ENCODE data around the gene MAPK13. TPM values are rescaled to one million over a fixed set of nuclear protein-coding genes. Genes with fewer than 3 reads are reported as not detected.
"Not testable (repeated sequence)": the region's sequence is repeated elsewhere in the genome, so short reads cannot be mapped to it uniquely, and the experiment has no call there.

The MAPK13 gene
- polyA plus RNA-seq (ENCODE audit: low read depth in 6 of 6) = 10 to 100 TPM; 23.5 to 76.5 (median 53.0) TPM

- Mint-ChIP-seq H3K4me3 (peak within 1 kb of the TSS; percentile 86 to 96 (median 92)), H3K27ac (peak within 1 kb of the TSS; percentile 85 to 98 (median 92)), H3K36me3 (peaks cover 4 to 17% of the 10 kb centered on the region in 2 donors), H3K27me3 (no peaks in the 10 kb centered on the region), H3K4me1 (peaks cover 43 to 56% (median 43%) of the 10 kb centered on the region in 3 donors), H3K9me3 (no peaks in the 10 kb centered on the region)
- ATAC-seq (ENCODE audit: low read depth in 2 of 2) (peak; percentile 58 to 66), DNase-seq (peak; percentile 46)
Measured at GRCh38 chr6:36129941-36130666, at the start of gene MAPK13. TSS of gene MAPK13 (plus strand) at chr6:36130513. CDS start at chr6:36130583, 70 bp downstream.

GRCh38 chr6:36082318-36082717, 48.0 kb upstream of the MAPK13 start:
- DNase-seq = no peak
- no peaks in the 10 kb centered on the region for H3K27me3 Mint-ChIP-seq
- peaks cover 15 to 37% (median 24%) of the 10 kb centered on the region in 3 donors for H3K4me1 Mint-ChIP-seq
- H3K4me3 Mint-ChIP-seq = no peak overlapping the region
- H3K36me3 Mint-ChIP-seq = peaks cover 35 to 38% of the 10 kb centered on the region in 2 donors
- ATAC-seq (ENCODE audit: low read depth in 2 of 2) = no peak
- H3K9me3 Mint-ChIP-seq = peaks cover 0 to 6% (median 0%) of the 10 kb centered on the region in 7 donors
- peak overlapping the region in 1 of 6 donors; percentile 51 for H3K27ac Mint-ChIP-seq

- H3K36me3 Mint-ChIP-seq = peaks cover 35 to 38% of the 10 kb centered on the region in 2 donors
- DNase-seq (no peak), ATAC-seq (ENCODE audit: low read depth in 2 of 2) (no peak)
- no peaks in the 10 kb centered on the region for H3K27me3 Mint-ChIP-seq
- H3K4me3 Mint-ChIP-seq = no peak overlapping the region
- H3K27ac Mint-ChIP-seq = no peak overlapping the region
- H3K4me1 Mint-ChIP-seq = peaks cover 20 to 41% (median 27%) of the 10 kb centered on the region in 3 donors
- peaks cover 0 to 6% (median 0%) of the 10 kb centered on the region in 7 donors for H3K9me3 Mint-ChIP-seq
Measured at GRCh38 chr6:36083446-36083845, 46.9 kb upstream of the MAPK13 start.

GRCh38 chr6:36088204-36088603, 42.1 kb upstream of the MAPK13 start:
- H3K27me3 Mint-ChIP-seq; DNase-seq; ATAC-seq (ENCODE audit: low read depth in 2 of 2); H3K9me3 Mint-ChIP-seq; H3K4me3 Mint-ChIP-seq: not testable (repeated sequence)
- H3K4me1 Mint-ChIP-seq = peaks cover 22 to 27% (median 26%) of the 10 kb centered on the region in 3 donors
- peaks cover 13% of the 10 kb centered on the region in 2 donors for H3K36me3 Mint-ChIP-seq
- H3K27ac Mint-ChIP-seq = peak overlapping the region in 2 of 6 donors; percentile 48 to 81

GRCh38 chr6:36089048-36089447, 41.3 kb upstream of the MAPK13 start:
- Mint-ChIP-seq H3K9me3 (no peaks in the 10 kb centered on the region), H3K36me3 (peaks cover 7 to 13% of the 10 kb centered on the region in 2 donors), H3K4me3 (no peak overlapping the region), H3K4me1 (peaks cover 22 to 26% (median 24%) of the 10 kb centered on the region in 3 donors), H3K27ac (peak overlapping the region in 1 of 6 donors; percentile 47), H3K27me3 (no peaks in the 10 kb centered on the region)
- ATAC-seq (ENCODE audit: low read depth in 2 of 2) (no peak), DNase-seq (no peak)

GRCh38 chr6:36094238-36094637, 36.1 kb upstream of the MAPK13 start:
- peaks cover 0 to 7% of the 10 kb centered on the region in 2 donors for H3K36me3 Mint-ChIP-seq
- H3K27ac Mint-ChIP-seq = peak overlapping the region in 2 of 6 donors; percentile 10 to 33

GRCh38 chr6:36094753-36095496, 35.4 kb upstream of the MAPK13 start:
- Mint-ChIP-seq H3K27ac (peak overlapping the region in 3 of 6 donors; percentile 37 to 80 (median 53)), H3K9me3 (no peaks in the 10 kb centered on the region), H3K4me1 (peaks cover 18 to 36% (median 33%) of the 10 kb centered on the region in 3 donors), H3K27me3 (no peaks in the 10 kb centered on the region), H3K36me3 (peaks cover 0 to 7% of the 10 kb centered on the region in 2 donors), H3K4me3 (no peak overlapping the region)
- DNase-seq (peak; percentile 71), ATAC-seq (ENCODE audit: low read depth in 2 of 2) (peak; percentile 92 to 93)

More at GRCh38 chr6:36094238-36094637, 36.1 kb upstream of the MAPK13 start:
- Mint-ChIP-seq H3K27me3 (no peaks in the 10 kb centered on the region), H3K4me3 (no peak overlapping the region), H3K4me1 (peaks cover 11 to 29% (median 26%) of the 10 kb centered on the region in 3 donors), H3K9me3 (no peaks in the 10 kb centered on the region)
- DNase-seq (no peak), ATAC-seq (ENCODE audit: low read depth in 2 of 2) (no peak)

DNA sequence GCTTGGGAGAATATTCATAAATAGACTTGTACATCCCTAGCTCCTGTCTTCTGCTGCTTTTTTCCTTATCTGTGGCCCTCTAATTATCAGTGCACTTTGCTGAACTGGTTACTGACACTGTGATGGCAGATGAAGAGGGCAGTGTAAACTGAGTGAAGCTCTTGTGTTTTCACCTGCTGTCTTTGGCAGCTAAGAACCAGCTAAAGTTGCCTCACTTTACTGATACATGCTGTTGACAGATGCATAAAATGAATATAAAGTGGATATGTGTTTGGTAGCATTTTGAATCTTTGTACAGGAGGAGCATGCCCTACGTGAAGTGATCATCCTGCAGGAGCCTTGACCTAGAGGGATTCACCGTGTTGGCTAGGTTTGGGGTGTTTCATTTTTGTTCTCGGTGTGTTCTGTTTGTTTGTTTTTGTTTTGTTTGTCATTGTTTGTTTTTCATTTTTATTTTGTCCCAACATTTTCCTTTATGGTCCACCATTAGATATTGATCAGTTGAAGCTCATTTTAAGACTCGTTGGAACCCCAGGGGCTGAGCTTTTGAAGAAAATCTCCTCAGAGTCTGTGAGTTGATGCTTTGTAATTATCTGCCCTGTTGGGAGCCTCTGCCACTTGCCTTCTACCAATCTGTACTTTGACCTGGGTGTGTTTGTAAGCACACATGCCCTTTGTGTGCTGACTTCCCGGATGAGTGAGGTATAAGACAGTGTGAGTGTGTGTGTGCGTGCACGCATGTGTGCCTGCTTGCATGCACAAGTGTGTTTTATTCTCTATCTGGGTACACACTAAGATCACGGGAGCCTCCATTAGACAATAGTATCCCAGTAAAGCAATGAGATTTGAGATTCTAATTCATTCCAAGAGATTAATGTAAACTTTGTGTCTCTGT, 34.6 kb upstream of the MAPK13 start:
- ATAC-seq (ENCODE audit: low read depth in 2 of 2) = peak; percentile 16 to 21
- peak overlapping the region in 3 of 6 donors; percentile 37 to 67 (median 53) for H3K27ac Mint-ChIP-seq
- no peak for DNase-seq

GRCh38 chr6:36098253-36098919, 31.9 kb upstream of the MAPK13 start:
- no peaks in the 10 kb centered on the region for H3K27me3 Mint-ChIP-seq
- H3K9me3 Mint-ChIP-seq = no peaks in the 10 kb centered on the region
- peaks cover 0 to 8% of the 10 kb centered on the region in 2 donors for H3K36me3 Mint-ChIP-seq
- H3K27ac Mint-ChIP-seq = peak overlapping the region in 4 of 6 donors; percentile 37 to 91 (median 76)
- peak overlapping the region in 3 of 8 donors; percentile 12 to 35 (median 21) for H3K4me3 Mint-ChIP-seq
- peak in 1 of 2 donors; percentile 29 for ATAC-seq (ENCODE audit: low read depth in 2 of 2)
- no peak for DNase-seq
- H3K4me1 Mint-ChIP-seq = peaks cover 23 to 46% (median 39%) of the 10 kb centered on the region in 3 donors

More for the DNA sequence above, 34.6 kb upstream of the MAPK13 start:
- H3K36me3 Mint-ChIP-seq = peaks cover 0 to 7% of the 10 kb centered on the region in 2 donors
- H3K9me3 Mint-ChIP-seq = no peaks in the 10 kb centered on the region
- H3K27me3 Mint-ChIP-seq = no peaks in the 10 kb centered on the region
- no peak overlapping the region for H3K4me3 Mint-ChIP-seq
- H3K4me1 Mint-ChIP-seq = peaks cover 23 to 42% (median 35%) of the 10 kb centered on the region in 3 donors

DNA sequence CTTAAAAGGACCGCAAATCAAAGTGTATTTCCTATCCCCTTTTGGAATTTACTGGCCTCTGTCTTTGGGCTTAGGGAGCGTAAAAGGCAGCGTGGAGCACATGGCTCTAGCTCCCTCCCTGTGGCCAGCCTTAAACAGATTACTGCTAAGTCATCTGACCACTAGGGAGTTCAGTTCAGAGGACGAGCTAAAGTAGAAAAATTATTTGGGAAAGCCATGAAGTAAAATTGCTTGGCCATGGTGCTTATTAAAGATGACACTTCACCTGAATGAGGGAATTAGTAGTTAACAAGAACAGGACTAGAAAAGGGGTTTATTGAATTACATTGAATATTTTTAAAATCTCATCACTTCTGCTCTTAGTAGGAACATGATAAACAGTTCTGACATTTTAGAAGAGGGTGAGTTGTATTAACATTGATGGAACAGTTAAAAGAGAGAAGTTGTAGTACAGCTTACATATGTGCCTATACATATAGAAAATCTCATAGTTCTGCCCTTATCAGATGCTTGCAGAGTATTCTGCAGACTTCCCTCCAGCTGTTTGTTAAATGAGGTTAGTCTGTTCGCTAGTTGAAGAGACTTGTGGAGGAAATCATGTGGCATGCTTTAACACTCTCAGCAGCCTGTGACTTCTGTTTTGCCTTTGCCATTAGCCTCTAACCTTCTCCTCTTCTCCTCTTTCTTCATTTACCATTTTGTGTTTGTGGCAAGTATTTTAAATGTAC, 31.2 kb upstream of the MAPK13 start:
- Mint-ChIP-seq H3K36me3 (peaks cover 4 to 8% of the 10 kb centered on the region in 2 donors), H3K4me1 (peaks cover 27 to 46% (median 39%) of the 10 kb centered on the region in 3 donors), H3K27me3 (no peaks in the 10 kb centered on the region), H3K27ac (peak overlapping the region; percentile 37 to 91 (median 70)), H3K4me3 (peak overlapping the region in 5 of 8 donors; percentile 7 to 35 (median 20)), H3K9me3 (no peaks in the 10 kb centered on the region)
- ATAC-seq (ENCODE audit: low read depth in 2 of 2) (peak; percentile 29 to 44), DNase-seq (no peak)

GRCh38 chr6:36099869-36100483, 30.3 kb upstream of the MAPK13 start:
- H3K36me3 Mint-ChIP-seq = peaks cover 5 to 8% of the 10 kb centered on the region in 2 donors
- no peak for DNase-seq
- peak overlapping the region in 3 of 8 donors; percentile 12 to 36 (median 12) for H3K4me3 Mint-ChIP-seq
- H3K9me3 Mint-ChIP-seq = no peaks in the 10 kb centered on the region
- peak overlapping the region in 5 of 6 donors; percentile 33 to 91 (median 69) for H3K27ac Mint-ChIP-seq
- ATAC-seq (ENCODE audit: low read depth in 2 of 2) = peak in 1 of 2 donors; percentile 7
- H3K4me1 Mint-ChIP-seq = peaks cover 27 to 39% (median 33%) of the 10 kb centered on the region in 3 donors
- H3K27me3 Mint-ChIP-seq = no peaks in the 10 kb centered on the region

Data from naive B cell (primary cell).